Stomach (tissue), 4 donors: ENCODE measurements around the gene IQSEC1.

ENCODE experiments used
- CTCF ChIP-seq, 7 experiments: fragments of 450-650 bp in 4 of 7; fragments of 200-600 bp in 3 of 7; sonication (generic) in 3 of 7; IDR thresholded peaks; one replicate each; pipeline ENCODE4 v1.5.1; 2016 to 2019; ENCODE audit warnings: antibody characterized with exemption in 7 of 7, control low read depth in 2 of 7, mild to moderate bottlenecking in 1 of 7
- EP300 ChIP-seq: sonication (generic); formaldehyde crosslinking; IDR thresholded peaks from one replicate; pipeline ENCODE4 v1.6.1; 2017; ENCODE audit warnings: antibody characterized with exemption
- POLR2A ChIP-seq, 4 donors: fragments of 450-650 bp; IDR thresholded peaks; one replicate each; pipeline ENCODE4 v1.6.1; 2016; ENCODE audit warnings: antibody characterized with exemption in 4 of 4, control low read depth in 2 of 4, mild to moderate bottlenecking in 1 of 4, moderate library complexity in 1 of 4
- POLR2AphosphoS5 ChIP-seq, 3 donors: sonication (generic); formaldehyde crosslinking; IDR thresholded peaks; one replicate each; pipeline ENCODE4 v1.6.1; 2016; ENCODE audit warnings: antibody characterized with exemption in 3 of 3

GRCh38 chr3:12977117-12977808 lies 96.0 kb downstream of the IQSEC1 start:
- TF ChIP-seq CTCF (IDR thresholded peaks at IDR 0.05) (no peak), POLR2AphosphoS5 (IDR thresholded peaks at IDR 0.05) (no peak), POLR2A (IDR thresholded peaks at IDR 0.05) (no peak), EP300 (no peak)
